ENCODE measurements around the gene OR52W1.
"Not testable (repeated sequence)": the region's sequence is repeated elsewhere in the genome, so short reads cannot be mapped to it uniquely, and the experiment has no call there.

Gene OR52W1

GRCh38 chr11:6217722-6218121, 18.7 kb downstream of the OR52W1 start:
- DNase-seq, result no peak

- no peak for DNase-seq
Measured at GRCh38 chr11:6219359-6219758, 20.3 kb downstream of the OR52W1 start.

- no peak for DNase-seq
Measured at GRCh38 chr11:6223854-6224253, 24.8 kb downstream of the OR52W1 start.

- DNase-seq, result no peak
Measured at GRCh38 chr11:6224421-6224820, 25.4 kb downstream of the OR52W1 start.

GRCh38 chr11:6225024-6225423, 26.0 kb downstream of the OR52W1 start:
- no peak for DNase-seq

DNA sequence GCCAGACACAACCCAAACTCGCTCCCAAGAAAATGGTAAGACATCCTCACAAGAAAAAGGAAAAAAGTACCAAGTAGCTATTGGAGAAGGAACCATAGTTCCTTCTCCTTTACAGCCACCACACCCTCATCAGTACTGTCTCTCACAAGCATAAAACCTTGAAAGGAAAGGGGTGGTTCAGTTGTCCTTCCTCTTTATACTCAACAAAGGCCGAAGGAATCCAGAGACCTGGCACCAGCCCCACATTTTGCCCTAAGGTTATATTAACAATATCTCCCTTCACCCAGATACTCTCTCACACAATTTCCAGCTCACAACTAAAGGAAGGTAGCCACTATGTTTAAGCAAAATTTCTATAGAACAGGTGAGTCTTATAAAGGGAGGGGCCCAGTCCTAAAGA, 26.9 kb downstream of the OR52W1 start:
- no peak for DNase-seq

- DNase-seq, result no peak
Measured at GRCh38 chr11:6228520-6228919, 29.5 kb downstream of the OR52W1 start.

DNA sequence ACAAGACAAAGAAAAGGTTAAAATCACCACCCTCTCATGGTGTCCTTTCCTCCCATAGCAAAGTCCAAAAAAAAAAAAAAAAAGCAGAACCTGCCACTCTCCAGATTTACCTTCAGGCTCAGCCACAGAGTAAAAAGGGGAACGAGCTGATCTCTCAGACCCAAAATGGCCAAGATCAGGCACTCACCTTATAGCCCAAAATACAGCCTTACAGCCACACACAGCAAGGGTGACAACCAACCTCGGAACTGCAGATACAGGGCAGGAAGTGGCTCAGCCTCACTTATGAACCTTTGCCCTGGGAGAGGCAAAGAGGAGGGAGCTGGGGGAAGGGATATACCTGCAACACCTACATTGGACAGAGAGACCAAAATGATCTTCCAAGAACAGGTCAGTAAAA, 30.9 kb downstream of the OR52W1 start:
- DNase-seq, result no peak

DNA sequence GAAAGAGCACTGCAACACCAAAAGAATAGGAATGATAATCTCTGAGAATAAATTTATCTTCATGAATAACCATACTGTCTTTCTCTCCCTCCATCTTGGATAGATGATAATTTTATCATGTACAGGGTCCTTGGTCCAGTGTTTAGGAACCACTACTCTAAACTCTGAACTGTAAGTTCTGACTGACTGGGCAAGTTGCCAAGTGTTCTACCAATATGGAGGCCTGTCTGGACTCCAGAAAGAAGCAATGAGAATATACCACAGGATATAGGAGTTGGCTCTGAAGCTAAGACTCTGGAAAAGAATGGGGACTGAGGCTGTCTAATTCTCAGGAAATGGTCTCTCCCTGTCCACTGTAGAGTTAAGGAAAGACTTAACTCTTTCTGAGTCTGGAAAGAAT, 33.9 kb downstream of the OR52W1 start:
- DNase-seq, result no peak

DNA sequence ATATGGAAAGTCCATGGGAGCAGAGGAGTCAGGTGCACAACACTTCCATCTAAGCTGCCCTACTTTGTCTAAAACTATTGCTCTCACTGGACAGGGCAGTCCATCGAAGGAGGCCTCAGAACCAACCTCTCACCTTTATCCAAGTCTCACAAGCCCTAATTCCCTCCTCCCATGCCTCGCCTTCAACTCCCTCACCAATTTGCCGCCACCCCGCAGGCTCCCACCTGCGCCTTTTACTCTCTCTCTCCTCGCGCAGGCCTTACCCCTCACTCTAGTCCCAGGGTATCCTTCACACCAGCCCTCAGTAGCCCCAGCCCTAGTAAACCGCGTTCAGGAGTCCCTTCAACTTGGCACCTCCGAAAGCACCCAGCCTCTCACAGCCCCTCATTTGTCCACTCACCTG, 35.0 kb downstream of the OR52W1 start:
- no peak for DNase-seq

- DNase-seq, result peak; percentile 96 to 99 (median 98)
Measured at GRCh38 chr11:6234387-6235107, 35.5 kb downstream of the OR52W1 start, which contains the start of gene FHIP1B. Gene FHIP1B (minus strand): TSS chr11:6234636. CDS start chr11:6224516, 10,120 bp downstream.

- no peak for DNase-seq
Measured at GRCh38 chr11:6237266-6237665, 38.2 kb downstream of the OR52W1 start.

- DNase-seq, result no peak
Measured at GRCh38 chr11:6237761-6238302, 38.8 kb downstream of the OR52W1 start.

- no peak for DNase-seq
Measured at GRCh38 chr11:6238902-6239301, 39.9 kb downstream of the OR52W1 start, which contains the start of gene CNGA4. Gene CNGA4 (plus strand): TSS chr11:6239089. CDS start chr11:6239207, 118 bp downstream.

DNA sequence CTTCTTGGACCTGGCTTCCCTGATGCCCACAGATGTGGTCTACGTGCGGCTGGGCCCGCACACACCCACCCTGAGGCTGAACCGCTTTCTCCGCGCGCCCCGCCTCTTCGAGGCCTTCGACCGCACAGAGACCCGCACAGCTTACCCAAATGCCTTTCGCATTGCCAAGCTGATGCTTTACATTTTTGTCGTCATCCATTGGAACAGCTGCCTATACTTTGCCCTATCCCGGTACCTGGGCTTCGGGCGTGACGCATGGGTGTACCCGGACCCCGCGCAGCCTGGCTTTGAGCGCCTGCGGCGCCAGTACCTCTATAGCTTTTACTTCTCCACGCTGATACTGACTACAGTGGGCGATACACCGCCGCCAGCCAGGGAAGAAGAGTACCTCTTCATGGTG, 41.1 kb downstream of the OR52W1 start:
- no peak for DNase-seq

DNA sequence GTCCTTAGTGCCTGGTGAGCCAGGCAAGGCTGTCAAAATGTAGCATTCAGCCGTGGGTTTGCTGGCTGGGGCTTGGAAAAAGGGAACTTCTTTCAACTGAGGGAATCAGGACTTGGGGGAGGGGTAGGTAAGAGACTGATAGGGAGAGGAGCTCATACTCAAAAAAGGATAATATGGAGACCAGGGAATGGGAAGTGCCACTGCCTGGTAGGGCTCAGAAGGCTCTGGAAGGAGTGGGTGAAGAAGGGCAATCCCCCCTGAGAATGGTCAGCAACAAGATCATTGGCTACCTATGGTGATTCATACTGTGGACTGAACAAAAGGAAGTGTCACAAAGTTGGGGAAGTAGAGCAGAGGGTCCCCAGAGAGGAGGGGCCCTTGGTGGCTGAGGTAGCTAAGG, 41.8 kb downstream of the OR52W1 start:
- DNase-seq, result no peak

DNA sequence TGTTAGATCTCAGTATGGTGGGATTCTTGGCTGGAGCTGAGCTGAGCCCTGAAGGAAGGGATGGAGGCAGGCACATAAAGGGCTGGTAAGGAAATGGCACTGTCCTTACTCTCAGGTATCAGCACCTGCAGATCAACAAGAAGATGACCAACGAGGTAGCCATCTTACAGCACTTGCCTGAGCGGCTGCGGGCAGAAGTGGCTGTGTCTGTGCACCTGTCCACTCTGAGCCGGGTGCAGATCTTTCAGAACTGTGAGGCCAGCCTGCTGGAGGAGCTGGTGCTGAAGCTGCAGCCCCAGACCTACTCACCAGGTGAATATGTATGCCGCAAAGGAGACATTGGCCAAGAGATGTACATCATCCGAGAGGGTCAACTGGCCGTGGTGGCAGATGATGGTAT, 42.3 kb downstream of the OR52W1 start:
- no peak for DNase-seq

- DNase-seq, result no peak
Measured at GRCh38 chr11:6245536-6245935, 46.5 kb downstream of the OR52W1 start.

- no peak for DNase-seq
Measured at GRCh38 chr11:6248248-6248647, 49.2 kb downstream of the OR52W1 start.

GRCh38 chr11:6248897-6249296, 49.9 kb downstream of the OR52W1 start:
- not testable (repeated sequence) for DNase-seq

All from activated CD4-positive, CD25-positive, alpha-beta regulatory T cell (primary cell).